ENCODE results near the gene OTUD1.

The OTUD1 gene

GRCh38 chr10:23432166-23432565 is 6.7 kb upstream of the OTUD1 start:
- no peak for DNase-seq

- no peak for DNase-seq
Measured at GRCh38 chr10:23432639-23433038, 6.2 kb upstream of the OTUD1 start.

GRCh38 chr10:23433701-23434100 is 5.2 kb upstream of the OTUD1 start:
- DNase-seq: no peak

- DNase-seq: no peak
Measured at GRCh38 chr10:23435378-23435777, 3.5 kb upstream of the OTUD1 start.

- DNase-seq: no peak
Measured at GRCh38 chr10:23436983-23437382, 1.9 kb upstream of the OTUD1 start.

- no peak for DNase-seq
Measured at GRCh38 chr10:23437963-23438546, 820 bp upstream of the OTUD1 start.

- DNase-seq: peak; percentile 47
Measured at GRCh38 chr10:23439452-23439960, 631 bp downstream of the OTUD1 start.

GRCh38 chr10:23439961-23440889 is 1.4 kb downstream of the OTUD1 start:
- no peak for DNase-seq

GRCh38 chr10:23441251-23441650 is 2.4 kb downstream of the OTUD1 start:
- DNase-seq: no peak

- DNase-seq: no peak
Measured at GRCh38 chr10:23442936-23443335, 4.1 kb downstream of the OTUD1 start.

- DNase-seq: no peak
Measured at GRCh38 chr10:23445591-23445990, 6.7 kb downstream of the OTUD1 start.

GRCh38 chr10:23448323-23448722 is 9.4 kb downstream of the OTUD1 start:
- no peak for DNase-seq

- no peak for DNase-seq
Measured at GRCh38 chr10:23448802-23449570, 10.1 kb downstream of the OTUD1 start.

- DNase-seq: no peak
Measured at GRCh38 chr10:23452033-23452655, 13.3 kb downstream of the OTUD1 start.

GRCh38 chr10:23453465-23453864 is 14.6 kb downstream of the OTUD1 start:
- no peak for DNase-seq

- DNase-seq: no peak
Measured at GRCh38 chr10:23457632-23458417, 18.9 kb downstream of the OTUD1 start.

- DNase-seq: no peak
Measured at GRCh38 chr10:23459308-23459939, 20.5 kb downstream of the OTUD1 start.

- no peak for DNase-seq
Measured at GRCh38 chr10:23461557-23461956, 22.7 kb downstream of the OTUD1 start.

GRCh38 chr10:23467012-23467411 is 28.1 kb downstream of the OTUD1 start:
- DNase-seq: no peak

- no peak for DNase-seq
Measured at GRCh38 chr10:23467548-23467947, 28.7 kb downstream of the OTUD1 start.

GRCh38 chr10:23469596-23470237 is 30.8 kb downstream of the OTUD1 start:
- DNase-seq: no peak
